GM12801 (cell line): ENCODE data around the gene CFAP410.

Source experiments
- CTCF ChIP-seq: IDR thresholded peaks from one replicate; pipeline ENCODE4 v1.5.1; 2011; ENCODE audit warnings: control low read depth; ENCODE audit not compliant: insufficient read length; ENCODE audit errors: extremely low read depth

Gene CFAP410

GRCh38 chr21:44379515-44379848 is 40.3 kb upstream of the CFAP410 start:
- TF ChIP-seq CTCF = no peak

- TF ChIP-seq CTCF = no peak
Measured at GRCh38 chr21:44378646-44379514, 39.7 kb upstream of the CFAP410 start.

GRCh38 chr21:44377922-44378645 is 38.9 kb upstream of the CFAP410 start:
- TF ChIP-seq CTCF = no peak

- TF ChIP-seq CTCF = no peak
Measured at GRCh38 chr21:44377201-44377921, 38.2 kb upstream of the CFAP410 start.

GRCh38 chr21:44376606-44377005 is 37.4 kb upstream of the CFAP410 start:
- no peak for TF ChIP-seq CTCF

- TF ChIP-seq CTCF = no peak
Measured at GRCh38 chr21:44375761-44376241, 36.6 kb upstream of the CFAP410 start.

- TF ChIP-seq CTCF = no peak
Measured at GRCh38 chr21:44375281-44375651, 36.1 kb upstream of the CFAP410 start.
